ENCODE results near the gene PXDN.
"Not testable (repeated sequence)": the region's sequence is repeated elsewhere in the genome, so short reads cannot be mapped to it uniquely, and the experiment has no call there.

The PXDN gene

DNA sequence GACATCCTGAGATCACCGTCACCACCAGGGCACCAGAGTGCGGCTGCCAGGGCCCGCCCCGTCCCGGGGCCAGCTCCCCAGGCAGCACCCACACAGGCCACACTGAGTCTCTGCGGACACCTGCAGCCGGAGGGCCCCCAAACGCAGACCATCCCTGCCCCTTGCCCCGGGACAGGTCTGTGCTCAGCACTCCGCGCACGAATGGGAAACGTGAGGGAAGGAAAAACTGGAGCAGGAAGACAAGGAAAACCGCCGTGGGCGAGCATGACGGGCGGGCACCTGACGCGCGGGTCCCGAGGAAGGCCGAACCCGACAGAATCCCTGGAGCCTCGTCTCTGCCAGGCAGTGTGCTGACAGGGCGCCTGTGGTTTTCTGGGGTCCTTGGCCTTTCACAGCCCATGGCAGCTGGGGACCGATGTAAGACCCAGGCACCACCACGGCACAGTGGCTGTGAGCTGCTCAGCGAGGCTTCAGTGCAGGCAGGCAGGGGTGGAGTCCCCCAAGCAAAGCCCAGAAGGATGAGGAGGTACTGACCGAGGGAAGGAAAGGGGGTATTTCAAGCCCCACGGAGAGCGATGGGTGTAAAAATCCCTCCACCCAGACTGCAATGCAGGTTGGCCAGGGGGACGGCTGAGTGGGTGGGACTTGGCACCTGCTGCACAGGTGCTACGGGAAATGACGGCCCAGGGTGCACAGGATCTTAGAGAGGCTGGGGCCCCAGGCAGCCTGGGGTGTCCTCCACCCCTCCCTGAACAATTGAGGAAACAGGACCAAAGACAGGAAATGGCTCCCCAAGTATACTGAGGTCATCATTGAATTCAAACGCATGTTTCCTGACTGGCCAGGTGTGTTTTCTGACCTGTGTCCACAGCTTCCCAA is 59.0 kb downstream of the PXDN start:
- no peak for DNase-seq (ENCODE audit: low read depth in 2 of 2)

DNA sequence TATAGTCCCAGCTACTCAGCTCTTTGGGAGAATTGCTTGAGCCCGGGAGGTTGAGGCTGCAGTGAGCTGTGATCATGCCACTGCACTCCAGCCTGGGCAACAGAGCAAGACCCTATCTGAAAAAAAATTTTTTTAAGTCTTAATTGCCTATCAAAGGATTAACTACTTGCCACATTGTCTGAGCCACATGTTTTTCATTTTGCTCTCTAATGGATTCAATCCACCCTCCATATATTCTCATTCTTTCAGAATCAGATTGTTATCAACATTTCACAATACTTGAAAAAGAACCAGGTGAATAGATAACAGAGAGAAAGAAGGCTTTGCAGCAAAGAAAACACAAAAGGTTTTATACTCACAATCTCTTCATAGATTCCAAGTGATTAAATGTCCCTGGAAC is 61.0 kb downstream of the PXDN start:
- DNase-seq (ENCODE audit: low read depth in 2 of 2), result peak in 1 of 2 experiments; percentile 10

DNA sequence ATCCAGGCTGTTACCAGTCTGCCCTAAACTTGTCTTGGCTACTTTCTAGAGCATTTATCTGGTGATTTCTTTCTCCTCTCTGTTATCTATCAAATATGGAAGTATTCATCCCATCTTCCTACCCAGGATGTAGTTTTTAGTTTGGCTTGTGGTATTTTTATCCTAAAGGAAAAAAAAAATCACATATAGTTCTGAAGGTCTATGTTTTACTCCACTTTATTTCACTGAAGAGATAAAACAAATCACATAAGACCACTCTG is 62.2 kb downstream of the PXDN start:
- DNase-seq (ENCODE audit: low read depth in 2 of 2), result no peak

DNA sequence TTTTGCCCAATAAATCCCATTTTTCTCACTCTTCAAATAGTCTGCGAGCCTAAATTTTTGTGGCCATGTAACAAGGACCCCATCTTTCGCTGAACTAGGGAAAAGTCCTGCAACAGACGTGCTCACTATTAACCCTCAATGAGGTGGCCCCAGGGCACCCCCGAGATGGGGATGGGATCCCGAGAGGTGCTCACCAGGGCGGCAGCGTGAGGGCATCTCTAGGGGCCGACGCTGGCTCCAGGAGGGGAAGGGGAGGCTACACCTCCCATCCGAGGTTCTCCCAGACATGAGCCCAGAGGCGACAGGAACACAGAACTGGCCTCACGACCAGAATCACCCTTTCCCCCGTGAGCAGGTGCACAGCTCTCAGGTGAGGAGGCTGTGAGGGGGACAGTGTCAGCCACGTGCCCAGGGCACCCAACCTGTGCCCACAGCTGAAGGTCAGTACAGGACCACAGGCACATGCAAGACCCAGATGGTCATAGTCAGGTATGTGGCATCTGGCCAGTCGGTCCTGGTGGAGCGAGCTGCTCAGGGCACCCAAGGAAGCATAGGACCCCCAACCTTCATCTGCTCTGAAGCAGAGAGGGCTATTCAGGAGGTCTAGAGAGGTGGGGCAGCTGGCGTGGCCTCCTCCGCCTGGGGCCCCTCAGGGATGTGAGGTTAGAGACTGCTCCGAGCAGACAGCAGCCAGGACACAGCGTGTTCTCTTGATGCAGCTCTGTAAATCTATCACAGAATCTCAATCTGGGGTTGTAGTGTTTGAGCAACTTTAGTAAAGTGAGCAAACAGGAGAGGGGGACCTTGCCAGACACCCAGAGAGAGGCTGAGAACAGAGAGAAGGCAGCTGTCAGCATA is 62.8 kb downstream of the PXDN start:
- no peak for DNase-seq (ENCODE audit: low read depth in 2 of 2)

DNA sequence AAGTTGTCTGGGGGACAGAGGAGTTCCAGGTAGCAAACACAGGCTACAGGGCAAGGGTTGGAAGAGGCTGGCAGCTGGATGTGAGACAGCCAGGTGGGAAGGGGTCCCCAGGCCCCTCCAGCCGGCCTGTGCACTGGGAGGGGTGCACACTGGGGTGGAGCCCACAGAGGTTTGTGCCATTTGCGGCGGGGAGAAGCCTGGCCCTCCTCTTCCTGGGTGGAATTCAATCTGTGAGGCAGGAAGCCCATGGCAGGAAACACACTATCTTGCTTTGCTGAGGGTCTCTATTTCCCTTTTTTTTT is 63.3 kb downstream of the PXDN start:
- no peak for DNase-seq (ENCODE audit: low read depth in 2 of 2)

DNA sequence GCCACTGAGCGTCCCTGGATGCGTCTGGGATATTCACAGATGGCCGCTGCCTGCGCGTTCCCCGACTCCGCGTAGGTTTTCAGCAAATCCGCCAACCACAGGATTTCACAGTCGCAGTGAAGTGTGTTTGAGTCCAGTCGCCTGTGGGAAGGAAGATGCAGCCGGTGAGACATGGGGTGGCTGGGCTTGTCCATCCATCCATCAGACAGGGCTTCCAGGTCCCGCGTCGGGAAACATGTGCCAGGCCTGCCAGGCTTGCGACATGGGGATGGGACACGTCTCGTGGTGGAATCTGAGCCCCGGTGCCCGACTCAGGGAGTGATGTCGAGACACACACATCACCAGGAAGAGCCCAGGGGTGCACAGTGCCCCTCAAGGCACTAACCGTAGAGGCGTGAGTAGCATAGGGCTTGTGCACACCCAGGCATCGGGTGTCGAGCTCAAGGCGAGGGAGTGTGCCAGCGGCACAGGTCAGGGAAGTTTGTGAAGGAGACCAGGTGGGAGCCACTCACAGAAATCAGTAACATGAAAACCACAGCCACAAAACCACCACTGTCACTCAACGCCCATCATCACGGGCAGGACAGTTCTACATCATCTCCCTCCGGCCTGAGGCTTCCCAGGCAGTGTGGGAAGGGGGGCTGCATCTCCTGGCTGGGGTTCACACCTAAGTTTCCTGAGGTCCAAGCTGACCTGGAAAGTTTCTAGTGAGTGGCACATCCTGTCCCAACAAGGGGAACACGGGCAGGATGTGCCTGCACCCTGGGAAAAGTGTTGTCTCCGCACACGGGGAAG is 63.9 kb downstream of the PXDN start:
- no peak for DNase-seq (ENCODE audit: low read depth in 2 of 2)

DNA sequence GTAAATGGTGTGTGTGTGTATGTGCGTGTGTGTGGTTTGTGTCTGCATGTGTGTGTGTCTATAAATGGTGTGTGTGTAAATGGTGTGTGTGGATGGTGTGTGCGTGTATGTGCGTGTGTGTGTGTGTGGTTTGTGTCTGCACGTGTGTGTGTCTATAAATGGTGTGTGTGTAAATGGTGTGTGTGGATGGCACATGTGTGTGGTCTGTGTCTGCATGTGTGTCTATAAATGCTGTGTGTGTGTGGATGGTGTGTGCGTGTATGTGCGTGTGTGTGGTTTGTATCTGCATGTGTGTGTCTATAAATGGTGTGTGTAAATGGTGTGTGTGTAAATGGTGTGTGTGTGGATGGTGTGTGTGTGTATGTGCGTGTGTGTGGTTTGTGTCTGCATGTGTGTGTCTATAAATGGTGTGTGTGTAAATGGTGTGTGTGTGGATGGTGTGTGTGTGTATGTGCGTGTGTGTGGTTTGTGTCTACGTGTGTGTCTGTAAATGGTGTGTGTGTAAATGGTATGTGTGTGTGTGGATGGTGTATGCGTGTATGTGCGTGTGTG is 64.8 kb downstream of the PXDN start:
- DNase-seq (ENCODE audit: low read depth in 2 of 2), result not testable (repeated sequence)

DNA sequence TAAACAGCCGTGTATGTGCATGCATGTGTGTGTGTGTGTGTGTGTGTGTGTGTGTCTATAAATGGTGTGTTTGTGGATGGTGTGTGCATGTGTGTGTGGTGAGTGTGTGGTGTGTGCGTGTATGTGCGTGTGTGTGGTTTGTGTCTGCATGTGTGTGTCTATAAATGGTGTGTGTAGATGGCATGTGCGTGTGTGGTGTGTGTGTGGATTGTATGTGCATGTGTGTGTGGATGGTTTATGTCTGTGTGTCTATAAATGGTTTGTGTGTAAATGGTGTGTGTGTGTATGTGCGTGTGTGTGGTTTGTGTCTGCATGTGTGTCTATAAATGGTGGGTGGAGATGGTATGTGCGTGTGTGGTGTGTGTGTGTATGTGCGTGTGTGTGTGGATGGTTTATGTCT is 65.2 kb downstream of the PXDN start:
- not testable (repeated sequence) for DNase-seq (ENCODE audit: low read depth in 2 of 2)

DNA sequence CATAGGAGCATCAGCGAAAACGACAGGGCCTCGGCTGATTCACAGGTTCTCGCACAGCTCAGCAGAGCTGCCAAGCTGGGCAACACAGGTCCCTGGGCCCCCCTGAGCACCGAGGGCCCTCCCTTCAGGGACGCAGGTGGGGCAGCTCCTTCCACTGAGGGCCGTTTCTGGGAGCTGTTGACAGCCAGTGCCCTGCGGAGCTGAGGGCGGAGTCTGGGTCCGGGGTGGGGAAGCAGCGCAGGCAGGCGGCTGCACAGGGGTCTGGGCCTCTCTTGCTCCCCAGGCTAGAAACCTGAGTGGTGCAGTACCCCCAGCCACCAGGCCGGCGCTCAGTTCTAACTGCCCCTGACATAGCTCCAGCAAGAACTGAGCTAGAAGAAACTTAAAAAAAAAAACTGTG is 65.7 kb downstream of the PXDN start:
- no peak for DNase-seq (ENCODE audit: low read depth in 2 of 2)

DNA sequence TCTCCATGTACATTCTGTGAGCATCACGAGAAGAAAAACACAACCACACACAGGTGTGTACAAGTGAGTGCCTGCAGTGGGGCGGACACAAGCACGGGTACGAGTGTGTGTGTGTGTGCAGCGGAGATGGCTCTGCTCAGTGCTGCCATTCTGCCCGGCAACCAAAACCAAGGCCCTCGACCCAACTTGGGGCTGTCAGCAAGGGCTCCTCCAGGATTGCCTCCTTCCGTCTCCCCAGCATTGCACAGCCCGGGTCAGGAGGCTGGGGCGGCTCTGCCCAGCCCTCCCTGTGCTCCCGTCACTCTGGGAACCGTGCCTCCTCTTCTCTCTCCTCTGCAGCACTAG is 66.5 kb downstream of the PXDN start:
- DNase-seq (ENCODE audit: low read depth in 2 of 2), result no peak

DNA sequence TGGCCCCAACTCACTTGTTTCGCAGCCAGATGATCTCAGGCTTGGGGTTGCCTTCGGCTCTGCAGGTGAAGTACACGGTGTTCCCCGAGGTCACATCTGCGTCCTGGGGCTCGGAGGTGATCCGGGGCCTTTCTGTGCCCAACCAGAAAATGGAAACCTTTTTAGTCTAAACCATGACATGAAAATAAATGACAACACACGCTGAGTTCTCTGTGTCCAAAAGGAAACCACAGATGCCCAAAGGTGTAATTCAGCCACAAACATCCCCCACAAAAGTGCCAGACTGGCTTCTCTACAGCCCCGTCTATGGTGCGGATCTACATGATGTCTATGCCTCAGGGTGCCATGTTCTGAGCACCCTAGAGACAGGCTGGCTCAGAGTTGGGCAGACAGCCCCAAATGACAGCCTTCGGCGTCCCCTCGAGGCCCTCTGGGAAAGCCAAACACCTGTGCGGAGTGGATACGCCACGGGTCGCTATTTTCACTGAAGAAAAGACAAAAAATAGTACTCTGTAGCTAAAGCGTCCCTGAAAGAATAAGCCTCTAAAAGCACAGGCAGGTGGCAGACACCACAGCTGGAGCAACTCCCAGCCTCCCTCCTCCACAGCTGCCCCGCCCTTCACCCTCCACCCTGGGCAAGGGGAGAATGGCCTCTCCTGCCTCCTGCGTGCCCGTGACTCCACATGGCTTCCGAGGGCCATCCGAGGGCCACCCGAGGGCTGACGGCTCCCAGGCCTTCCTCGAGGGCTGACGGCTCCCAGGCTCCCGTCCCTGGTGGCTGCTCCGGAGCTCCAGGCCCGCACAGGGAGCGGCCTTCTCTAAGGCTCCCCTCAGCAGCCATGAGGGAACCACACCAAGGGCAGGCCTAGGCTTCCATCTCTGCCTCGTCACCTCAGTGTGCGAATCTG is 67.1 kb downstream of the PXDN start:
- DNase-seq (ENCODE audit: low read depth in 2 of 2), result no peak

DNA sequence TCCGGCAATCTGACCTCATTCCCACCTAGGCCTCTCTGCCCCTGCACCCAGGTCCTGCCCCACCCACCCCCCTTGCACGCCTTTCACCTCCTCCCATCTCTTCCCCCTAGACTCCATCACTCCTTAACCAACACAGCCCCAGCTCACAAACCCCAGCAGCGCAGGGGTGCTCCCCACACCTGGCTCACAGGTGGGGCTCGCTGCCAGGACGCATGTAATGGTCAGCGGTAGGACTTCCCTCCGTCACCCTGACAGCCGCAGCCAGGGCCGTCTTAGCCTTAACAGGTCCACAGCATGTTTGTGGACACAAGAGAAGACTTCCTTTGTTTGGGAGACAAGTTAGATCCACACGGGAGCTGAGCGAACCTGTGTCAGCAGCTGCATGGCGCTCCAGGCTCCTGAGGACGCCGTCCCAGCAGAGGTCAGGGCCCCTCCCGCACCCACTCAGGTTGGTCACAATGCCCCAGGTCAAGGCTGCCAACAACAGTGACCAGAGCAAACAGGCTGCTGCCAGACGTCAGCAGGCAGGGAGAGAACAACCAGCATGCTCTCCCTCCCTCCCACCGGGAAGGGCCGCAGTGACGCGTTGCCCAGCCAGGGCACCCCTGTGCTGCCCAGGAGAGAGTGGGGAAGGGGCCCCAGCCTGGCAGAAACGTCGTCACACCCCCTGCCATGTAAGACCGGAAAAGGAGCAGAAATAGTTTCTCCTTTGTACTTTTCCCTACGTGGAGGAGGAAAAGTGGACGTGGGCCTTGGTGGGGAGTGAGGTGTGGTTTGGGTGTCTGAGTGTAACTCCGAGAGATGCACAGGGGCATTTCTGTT is 68.0 kb downstream of the PXDN start:
- DNase-seq (ENCODE audit: low read depth in 2 of 2), result no peak

DNA sequence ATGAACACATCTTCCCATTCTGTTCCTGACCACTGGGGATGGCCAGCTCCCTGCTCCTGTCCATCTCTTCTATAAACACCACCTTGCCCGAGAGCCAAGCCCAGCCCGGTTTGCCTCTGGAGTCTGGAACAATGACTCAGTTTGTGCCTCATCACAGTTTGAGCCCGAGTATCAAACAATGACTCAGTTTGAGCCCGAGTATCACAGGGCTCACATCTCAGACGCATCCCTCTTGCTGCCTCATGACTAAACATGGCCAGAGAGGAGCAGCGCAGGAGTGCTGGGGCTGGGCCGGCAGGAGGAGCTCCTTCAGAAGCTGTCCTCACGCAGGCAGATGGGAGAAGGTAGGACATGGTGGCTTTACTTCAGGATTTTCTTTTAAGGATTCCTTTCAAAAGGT is 68.7 kb downstream of the PXDN start:
- peak; percentile 68 to 69 for DNase-seq (ENCODE audit: low read depth in 2 of 2)

DNA sequence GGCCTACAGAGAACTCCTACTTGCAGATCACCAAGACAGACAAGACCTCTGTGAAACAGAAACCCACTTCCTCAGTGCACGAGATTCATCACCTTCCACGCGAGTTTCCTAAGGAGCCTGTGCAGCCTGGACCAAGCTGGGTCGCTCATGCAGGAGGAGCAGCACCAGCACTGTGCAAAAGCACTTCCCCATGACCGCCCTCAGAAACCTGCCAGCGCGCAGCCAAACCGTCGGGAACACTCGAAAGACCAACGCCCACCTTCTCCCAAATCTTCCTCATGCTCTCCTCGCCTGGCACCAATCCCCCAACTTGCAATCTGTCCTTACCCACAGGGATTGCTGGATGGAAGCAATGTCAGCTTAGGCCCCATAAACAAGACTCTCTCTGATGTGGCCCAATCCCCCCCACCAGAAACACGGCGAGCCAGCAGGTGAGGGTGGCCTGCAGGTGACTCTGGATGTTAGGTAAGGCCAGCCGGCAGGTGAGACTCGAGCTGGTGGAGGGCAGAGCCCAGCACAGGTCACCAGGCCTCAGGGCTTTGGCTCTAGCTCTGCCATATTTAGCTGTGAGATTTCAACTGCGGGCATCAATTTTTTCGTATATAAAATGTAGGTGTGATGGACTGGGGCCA is 69.4 kb downstream of the PXDN start:
- DNase-seq (ENCODE audit: low read depth in 2 of 2), result no peak

DNA sequence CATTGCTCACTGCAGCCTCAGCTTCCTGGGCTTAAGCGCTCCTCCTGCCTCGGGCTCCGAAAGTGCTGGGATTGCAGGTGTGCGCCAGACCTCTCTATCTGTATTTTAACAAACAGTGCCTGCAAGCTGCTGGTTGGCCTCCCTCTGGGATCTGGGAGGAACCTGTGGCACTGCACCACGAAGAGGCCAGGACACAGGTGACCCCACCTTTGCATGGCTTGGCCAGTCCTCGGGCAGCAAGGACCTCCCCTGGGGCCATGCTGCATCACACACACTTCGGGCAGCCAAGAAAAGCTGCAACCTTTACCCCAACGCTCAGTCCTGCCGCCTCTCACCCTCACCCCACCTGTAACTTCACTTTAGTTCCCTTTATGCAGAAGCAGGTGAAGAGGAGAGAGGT is 70.0 kb downstream of the PXDN start:
- DNase-seq (ENCODE audit: low read depth in 2 of 2), result no peak

DNA sequence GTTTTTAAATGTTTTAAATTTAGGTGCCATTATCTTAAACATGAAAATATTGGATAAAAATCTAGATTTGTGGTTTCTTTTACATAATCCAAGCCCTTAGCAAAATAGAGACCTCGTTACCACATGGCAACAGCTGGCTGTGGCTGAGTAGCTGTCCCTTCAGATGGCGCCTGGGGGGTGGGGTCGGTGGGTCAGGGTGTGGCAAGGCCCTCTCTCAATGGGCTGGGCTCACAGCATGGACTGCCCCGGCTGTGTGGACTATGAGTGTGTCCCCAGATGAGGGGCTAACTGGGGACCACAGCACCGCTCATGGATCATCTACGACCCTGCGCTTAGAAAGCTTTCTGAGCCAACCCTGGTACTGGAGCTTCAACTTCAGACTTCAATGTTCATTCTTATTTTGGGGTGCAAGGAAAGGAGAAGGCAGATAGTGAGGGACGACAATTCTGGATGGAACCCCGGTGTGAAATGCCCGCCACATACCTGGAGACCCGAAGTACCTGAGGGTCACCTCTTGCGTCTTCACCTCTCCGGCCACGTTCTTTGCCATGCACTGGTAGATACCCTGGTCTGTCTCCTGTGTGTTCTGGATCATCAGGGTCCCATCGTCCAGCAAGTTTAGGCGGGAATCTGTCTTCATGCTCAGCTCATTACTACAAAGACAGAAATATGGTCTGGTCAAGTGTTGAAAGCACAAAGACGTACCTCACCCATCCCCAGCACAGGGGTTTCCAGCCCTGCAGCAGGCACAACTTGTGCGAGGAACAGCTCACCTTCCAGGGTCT is 71.0 kb downstream of the PXDN start:
- no peak for DNase-seq (ENCODE audit: low read depth in 2 of 2)

DNA sequence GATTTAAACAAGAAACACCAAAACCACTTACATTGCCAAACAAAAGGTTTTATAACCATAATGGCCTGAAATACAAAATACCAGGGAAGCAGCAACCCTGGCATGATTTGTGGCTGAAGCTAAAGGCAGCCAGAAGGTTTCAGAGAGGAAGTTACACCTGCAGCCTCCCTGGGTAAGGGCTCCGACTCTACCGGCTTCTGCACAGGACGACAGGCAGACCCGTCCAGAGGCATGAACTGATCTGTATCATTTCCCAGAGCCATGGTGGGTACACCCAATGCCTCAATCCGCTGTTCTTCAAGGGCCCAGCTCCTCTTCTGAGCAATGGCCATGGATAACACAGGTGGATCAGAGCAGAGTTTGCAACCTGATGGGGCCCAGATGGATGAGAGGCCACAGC is 71.6 kb downstream of the PXDN start:
- no peak for DNase-seq (ENCODE audit: low read depth in 2 of 2)

DNA sequence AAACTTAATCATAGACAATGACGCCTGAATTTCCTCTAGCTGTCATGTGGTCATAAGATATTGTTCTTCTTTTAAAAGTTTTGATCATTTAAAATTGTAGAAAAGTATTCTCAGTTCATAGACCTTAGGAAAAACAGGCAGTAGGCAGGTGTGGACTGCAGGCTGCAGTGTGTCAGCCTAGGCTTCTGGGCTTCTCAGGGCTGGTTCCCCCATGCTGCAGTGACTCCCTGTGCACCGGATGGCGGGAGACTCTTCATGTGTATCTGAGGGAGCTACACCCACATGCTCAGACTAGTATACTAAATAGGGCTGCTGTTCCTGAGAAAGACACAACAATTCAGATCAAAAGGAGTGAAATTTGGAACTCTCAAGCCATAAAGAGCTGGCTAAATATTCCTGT is 72.4 kb downstream of the PXDN start:
- no peak for DNase-seq (ENCODE audit: low read depth in 2 of 2)

DNA sequence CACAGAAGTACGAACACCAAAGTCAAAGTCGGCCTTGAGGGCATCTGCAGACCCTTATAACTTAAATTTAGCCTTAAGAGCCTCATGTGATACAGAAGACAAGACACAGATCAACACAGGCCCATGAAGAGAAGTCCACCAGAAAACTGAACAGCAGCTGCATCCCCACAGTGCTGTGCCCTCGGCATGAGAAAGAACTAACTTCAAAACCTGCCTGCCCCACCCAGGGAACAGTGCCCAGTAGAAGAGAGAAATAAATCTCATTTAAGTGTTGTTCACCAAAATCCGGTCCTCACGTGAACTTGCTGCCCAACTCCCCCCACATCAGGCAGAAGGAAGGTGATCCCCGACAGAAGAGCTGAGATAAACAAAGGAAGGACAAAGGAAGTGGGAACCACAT is 73.7 kb downstream of the PXDN start:
- no peak for DNase-seq (ENCODE audit: low read depth in 2 of 2)

Data from fibroblast of skin of left biceps (primary cell).